ENCODE measurements around the gene AK8.
A peak's percentile ranks its signal among the peaks of the same experiment; 100 is the strongest.
"Not testable (repeated sequence)": the region's sequence is repeated elsewhere in the genome, so short reads cannot be mapped to it uniquely, and the experiment has no call there.

Gene AK8

GRCh38 chr9:132776891-132777290 lies 101.2 kb downstream of the AK8 start:
- no peak for FAIRE-seq

GRCh38 chr9:132776268-132776667 lies 101.8 kb downstream of the AK8 start:
- no peak for FAIRE-seq
- no peak for DNase-seq (ENCODE audit: insufficient read length, low spot score)

More at GRCh38 chr9:132776891-132777290, 101.2 kb downstream of the AK8 start:
- DNase-seq (ENCODE audit: insufficient read length, low spot score): no peak

GRCh38 chr9:132775720-132776119 lies 102.4 kb downstream of the AK8 start:
- FAIRE-seq: no peak

GRCh38 chr9:132774886-132775285 lies 103.2 kb downstream of the AK8 start:
- DNase-seq (ENCODE audit: insufficient read length, low spot score) (no peak), FAIRE-seq (no peak)

More at GRCh38 chr9:132775720-132776119, 102.4 kb downstream of the AK8 start:
- DNase-seq (ENCODE audit: insufficient read length, low spot score): no peak

- no peak for DNase-seq (ENCODE audit: insufficient read length, low spot score)
Measured at GRCh38 chr9:132773764-132774339, 104.2 kb downstream of the AK8 start.

GRCh38 chr9:132773093-132773492 lies 105.0 kb downstream of the AK8 start:
- FAIRE-seq (no peak), DNase-seq (ENCODE audit: insufficient read length, low spot score) (no peak)

More at GRCh38 chr9:132773764-132774339, 104.2 kb downstream of the AK8 start:
- no peak for FAIRE-seq

- FAIRE-seq; DNase-seq (ENCODE audit: insufficient read length, low spot score): not testable (repeated sequence)
Measured at GRCh38 chr9:132771752-132772151, 106.3 kb downstream of the AK8 start.

GRCh38 chr9:132770770-132771310 lies 107.2 kb downstream of the AK8 start:
- DNase-seq (ENCODE audit: insufficient read length, low spot score): no peak
- FAIRE-seq: no peak

- DNase-seq (ENCODE audit: insufficient read length, low spot score): peak; percentile 76
- peak; percentile 21 for FAIRE-seq
Measured at GRCh38 chr9:132769906-132770769, 107.9 kb downstream of the AK8 start.

GRCh38 chr9:132768932-132769905 lies 108.9 kb downstream of the AK8 start:
- peak; percentile 89 for FAIRE-seq

GRCh38 chr9:132763574-132763973 lies 114.5 kb downstream of the AK8 start:
- DNase-seq (ENCODE audit: insufficient read length, low spot score) (no peak), FAIRE-seq (no peak)

More at GRCh38 chr9:132768932-132769905, 108.9 kb downstream of the AK8 start:
- DNase-seq (ENCODE audit: insufficient read length, low spot score): peak; percentile 62

- FAIRE-seq: no peak
- no peak for DNase-seq (ENCODE audit: insufficient read length, low spot score)
Measured at GRCh38 chr9:132762896-132763295, 115.2 kb downstream of the AK8 start.

- FAIRE-seq (no peak), DNase-seq (ENCODE audit: insufficient read length, low spot score) (no peak)
Measured at GRCh38 chr9:132761602-132762001, 116.5 kb downstream of the AK8 start.

GRCh38 chr9:132760057-132760456 lies 118.0 kb downstream of the AK8 start:
- FAIRE-seq: no peak
- DNase-seq (ENCODE audit: insufficient read length, low spot score): no peak

GRCh38 chr9:132757016-132757415 lies 121.1 kb downstream of the AK8 start:
- DNase-seq (ENCODE audit: insufficient read length, low spot score): no peak
- no peak for FAIRE-seq

GRCh38 chr9:132756214-132756845 lies 121.8 kb downstream of the AK8 start:
- DNase-seq (ENCODE audit: insufficient read length, low spot score) (no peak), FAIRE-seq (no peak)

GRCh38 chr9:132755096-132755495 lies 123.0 kb downstream of the AK8 start:
- FAIRE-seq: no peak
- no peak for DNase-seq (ENCODE audit: insufficient read length, low spot score)

- DNase-seq (ENCODE audit: insufficient read length, low spot score) (no peak), FAIRE-seq (no peak)
Measured at GRCh38 chr9:132754236-132754635, 123.8 kb downstream of the AK8 start.

- DNase-seq (ENCODE audit: insufficient read length, low spot score) (no peak), FAIRE-seq (no peak)
Measured at GRCh38 chr9:132753593-132753880, 124.5 kb downstream of the AK8 start.

- DNase-seq (ENCODE audit: insufficient read length, low spot score) (no peak), FAIRE-seq (no peak)
Measured at GRCh38 chr9:132752877-132753592, 125.0 kb downstream of the AK8 start.

All from GM19239 (cell line).